Measurements from ENCODE around the gene CBLN1.

GRCh38 chr16:49277386-49277742 is 4.3 kb downstream of the CBLN1 start:
- no peak for TF ChIP-seq CTCF (IDR thresholded peaks at IDR 0.05 in 4 of 5, conservative IDR thresholded peaks at IDR 0.05 in 1 of 5)
- no peak for TF ChIP-seq POLR2A (IDR thresholded peaks at IDR 0.05)
